ENCODE data around the gene PAFAH1B2.

- no peak for TF ChIP-seq CTCF (IDR thresholded peaks at IDR 0.05)
- no peak for TF ChIP-seq POLR2AphosphoS5 (IDR thresholded peaks at IDR 0.05)
- no peak for TF ChIP-seq EP300 (IDR thresholded peaks at IDR 0.05)
- TF ChIP-seq POLR2A (IDR thresholded peaks at IDR 0.05) = no peak
These were observed 52.9 kb downstream of the PAFAH1B2 start for GRCh38 chr11:117197006-117197405.
